Right atrium auricular region (tissue), 2 donors: ENCODE data around the gene ATXN1. TPM values are rescaled to one million over a fixed set of nuclear protein-coding genes. Genes with fewer than 3 reads are reported as not detected.
A peak's percentile ranks its signal among the peaks of the same experiment; 100 is the strongest.

ENCODE experiments used
- DNase-seq: peaks from one replicate; pipeline ENCODE4 v3.0.0-alpha.2; 2019; ENCODE audit warnings: low spot score
- H3K27ac ChIP-seq, 2 donors: fragments of 200-600 bp; sonication (generic); 1 replicate in 1 of 2; 2 replicates in 1 of 2; pipeline ENCODE4 v1.5.1; 2016 to 2019
- H3K27me3 ChIP-seq, 2 donors: fragments of 200-600 bp; sonication (generic); one replicate each; pipeline versions ENCODE4 v1.5.1 to v1.6.0; 2017 to 2019
- H3K36me3 ChIP-seq: fragments of 200-600 bp; sonication (generic); one replicate; pipeline ENCODE4 v1.5.1; 2016
- H3K4me1 ChIP-seq, 2 donors: fragments of 200-600 bp; sonication (generic); one replicate each; pipeline versions ENCODE4 v1.5.1 to v1.6.0; 2017 to 2019
- H3K4me3 ChIP-seq, 2 donors: fragments of 200-600 bp; sonication (generic); 1 replicate in 1 of 2; 2 replicates in 1 of 2; pipeline ENCODE4 v1.5.1; 2017 to 2019; ENCODE audit warnings: mild to moderate bottlenecking in 1 of 2, moderate library complexity in 1 of 2
- H3K9me3 ChIP-seq, 2 donors: fragments of 200-600 bp; sonication (generic); one replicate each; pipeline ENCODE4 v1.5.1; 2019
- CTCF ChIP-seq, 2 donors: fragments of 200-600 bp; sonication (generic); IDR thresholded peaks; one replicate each; pipeline ENCODE4 v1.5.1; 2019; ENCODE audit warnings: antibody characterized with exemption in 2 of 2
- total RNA-seq, 2 donors: library from RNA; depleted of rRNA; stranded (reverse); fragments of >200 nt; gene quantifications; one replicate each; pipeline ENCODE4 v1.1.0, GENCODE V29; 2016

ATXN1 gene
- total RNA-seq, 2 donors from 2014 or later = 41.8 to 62.0 TPM

GRCh38 chr6:16429669-16430068 is 331.6 kb downstream of the ATXN1 start:
- H3K27me3 ChIP-seq = no peaks in the 10 kb centered on the region
- no peak for TF ChIP-seq CTCF (IDR thresholded peaks at IDR 0.05)
- peaks cover 0 to 31% of the 10 kb centered on the region in 2 donors for H3K4me1 ChIP-seq
- H3K36me3 ChIP-seq = no peaks in the 10 kb centered on the region
- H3K27ac ChIP-seq = no peak overlapping the region
- H3K9me3 ChIP-seq = no peaks in the 10 kb centered on the region
- no peak for DNase-seq
- H3K4me3 ChIP-seq = no peak overlapping the region

- H3K27me3 ChIP-seq = no peaks in the 10 kb centered on the region
- H3K4me3 ChIP-seq = no peak overlapping the region
- no peak for TF ChIP-seq CTCF (IDR thresholded peaks at IDR 0.05)
- H3K9me3 ChIP-seq = no peaks in the 10 kb centered on the region
- no peak for DNase-seq
- no peak overlapping the region for H3K27ac ChIP-seq
- H3K36me3 ChIP-seq = no peaks in the 10 kb centered on the region
- peaks cover 0 to 16% of the 10 kb centered on the region in 2 donors for H3K4me1 ChIP-seq
Measured at GRCh38 chr6:16427124-16427523, 334.1 kb downstream of the ATXN1 start.

GRCh38 chr6:16425881-16426615 is 335.2 kb downstream of the ATXN1 start:
- Histone ChIP-seq H3K27ac (no peak overlapping the region), H3K36me3 (no peaks in the 10 kb centered on the region), H3K27me3 (no peaks in the 10 kb centered on the region), H3K9me3 (no peaks in the 10 kb centered on the region), H3K4me3 (no peak overlapping the region), H3K4me1 (peaks cover 0 to 16% of the 10 kb centered on the region in 2 donors)
- no peak for DNase-seq
- TF ChIP-seq CTCF (IDR thresholded peaks at IDR 0.05) = no peak

GRCh38 chr6:16421462-16421960 is 339.7 kb downstream of the ATXN1 start:
- no peaks in the 10 kb centered on the region for H3K36me3 ChIP-seq
- no peak for DNase-seq
- H3K27ac ChIP-seq = peak overlapping the region in 1 of 2 donors; percentile 71
- TF ChIP-seq CTCF (IDR thresholded peaks at IDR 0.05) = no peak
- no peaks in the 10 kb centered on the region for H3K27me3 ChIP-seq
- H3K4me1 ChIP-seq = peaks cover 0 to 25% of the 10 kb centered on the region in 2 donors
- H3K9me3 ChIP-seq = no peaks in the 10 kb centered on the region
- H3K4me3 ChIP-seq = peak overlapping the region in 1 of 2 donors; percentile 10

- DNase-seq = no peak
- Histone ChIP-seq H3K4me1 (peaks cover 0 to 25% of the 10 kb centered on the region in 2 donors), H3K27ac (peak overlapping the region; percentile 41 to 71), H3K36me3 (no peaks in the 10 kb centered on the region), H3K27me3 (no peaks in the 10 kb centered on the region), H3K9me3 (no peaks in the 10 kb centered on the region), H3K4me3 (peak overlapping the region in 1 of 2 donors; percentile 10)
- no peak for TF ChIP-seq CTCF (IDR thresholded peaks at IDR 0.05)
Measured at GRCh38 chr6:16420715-16421461, 340.4 kb downstream of the ATXN1 start.
